OCI-LY3 (cell line): ENCODE measurements around the gene KIAA0319L.

Source experiments
- H2AFZ ChIP-seq: fragments of 200-600, 300-600 bp; shearing (Covaris generic); 2 replicates; pipeline ENCODE4 v1.6.0; 2014; ENCODE audit warnings: antibody characterized with exemption, low read depth, low read length
- H3K27ac ChIP-seq: fragments of 200-600, 300-600 bp; sonication (generic); 2 replicates; pipeline ENCODE4 v1.5.1; 2014; ENCODE audit warnings: mild to moderate bottlenecking, low read length, moderate library complexity, mixed read lengths
- H3K27me3 ChIP-seq: fragments of 200-600, 300-600 bp; sonication (generic); 2 replicates; pipeline ENCODE4 v1.6.1; 2014; ENCODE audit warnings: low read depth, low read length, mixed read lengths
- H3K36me3 ChIP-seq: fragments of 200-600, 300-600 bp; sonication (generic); replicated peaks from 2 replicates; pipeline ENCODE3; 2014; ENCODE audit warnings: low read depth, low read length, mixed read lengths
- H3K4me1 ChIP-seq: fragments of 300-600, 200-600 bp; sonication (generic); 2 replicates; pipeline ENCODE4 v1.6.1; 2014; ENCODE audit warnings: low read length, mixed read lengths
- H3K4me2 ChIP-seq: fragments of 200-600, 300-600 bp; sonication (generic); 2 replicates; pipeline ENCODE4 v1.6.1; 2014; ENCODE audit warnings: low read length, mixed read lengths
- H3K4me3 ChIP-seq: fragments of 300-600, 200-600 bp; sonication (generic); 2 replicates; pipeline ENCODE4 v1.5.1; 2014; ENCODE audit warnings: antibody characterized with exemption, mild to moderate bottlenecking, low read length, moderate library complexity
- H3K79me2 ChIP-seq: fragments of 300-600, 200-600 bp; shearing (Covaris generic); 2 replicates; pipeline ENCODE4 v1.6.1; 2014; ENCODE audit warnings: mild to moderate bottlenecking, low read length, mixed read lengths
- H3K9ac ChIP-seq: fragments of 300-600, 200-600 bp; shearing (Covaris generic); 2 replicates; pipeline ENCODE4 v1.6.0; 2014; ENCODE audit warnings: mild to moderate bottlenecking, low read length, moderate library complexity
- H3K9me3 ChIP-seq: fragments of 200-600, 300-600 bp; shearing (Covaris generic); 2 replicates; pipeline ENCODE4 v1.6.1; 2014; ENCODE audit warnings: low read length, mixed read lengths; ENCODE audit not compliant: insufficient read depth
- H4K20me1 ChIP-seq: fragments of 200-600, 300-600 bp; sonication (generic); 2 replicates; pipeline ENCODE4 v1.6.1; 2016; ENCODE audit warnings: low read length, mixed read lengths; ENCODE audit not compliant: insufficient read depth
- CTCF ChIP-seq: fragments of 200-600, 300-600 bp; sonication (generic); IDR thresholded peaks from 2 replicates; pipeline ENCODE4 v1.5.1; 2014; ENCODE audit warnings: antibody characterized with exemption, low read length, low read depth
- EZH2phosphoT487 ChIP-seq: fragments of 200-600 bp; shearing (Covaris generic); IDR thresholded peaks from 2 replicates; pipeline ENCODE4 v1.6.1; 2018; ENCODE audit warnings: antibody characterized with exemption, mixed run types, low read depth

Gene KIAA0319L

DNA sequence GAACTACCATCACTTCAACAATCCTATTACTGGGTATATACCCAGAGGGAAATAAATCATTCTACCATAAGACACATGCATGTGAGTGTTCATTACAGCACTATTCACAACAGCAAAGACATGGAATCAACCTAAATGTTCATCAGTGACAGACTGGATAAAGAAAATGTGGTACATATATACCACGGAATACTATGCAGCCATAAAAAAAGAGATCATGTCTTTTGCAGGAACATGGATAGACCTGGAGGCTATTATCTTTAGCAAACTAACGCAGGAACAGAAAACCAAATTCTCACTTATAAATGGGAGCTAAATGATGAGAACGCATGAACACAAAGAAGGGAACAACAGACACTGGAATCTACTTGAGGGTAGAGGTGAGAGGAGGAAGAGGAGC lies 39.0 kb downstream of the KIAA0319L start:
- TF ChIP-seq CTCF (no peak), EZH2phosphoT487 (no peak)
- Histone ChIP-seq H3K4me1 (no peaks in the 10 kb centered on the region), H3K9ac (no peak overlapping the region), H4K20me1 (no peaks in the 10 kb centered on the region), H3K27me3 (no peaks in the 10 kb centered on the region), H3K79me2 (no peaks in the 10 kb centered on the region), H3K4me2 (no peak overlapping the region), H3K27ac (no peak overlapping the region), H3K4me3 (no peak overlapping the region), H3K9me3 (no peaks in the 10 kb centered on the region), H2AFZ (no peak overlapping the region), H3K36me3 (no peaks in the 10 kb centered on the region)

DNA sequence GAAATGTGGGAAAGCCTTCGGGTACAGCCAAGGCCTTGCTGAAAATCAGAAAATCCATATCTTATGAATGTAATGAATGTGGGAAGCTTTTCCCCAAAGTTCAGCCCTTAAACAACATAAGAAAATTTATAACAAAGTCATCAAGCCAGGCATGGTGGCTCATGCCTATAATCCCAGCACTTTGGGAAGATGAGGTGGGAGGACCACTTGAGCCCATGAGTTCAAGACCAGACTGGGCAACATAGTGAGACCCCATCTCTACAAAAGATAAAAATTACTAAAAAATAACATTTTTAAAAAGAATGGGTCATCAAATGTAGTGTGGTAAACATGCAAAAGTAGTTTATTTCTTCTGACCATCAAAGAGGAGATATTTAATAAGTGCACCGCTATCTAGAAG lies 45.9 kb downstream of the KIAA0319L start:
- Histone ChIP-seq H3K9ac (no peak overlapping the region), H3K4me1 (peaks cover 23% of the 10 kb centered on the region), H4K20me1 (peaks cover 3% of the 10 kb centered on the region; the same call in 1 of the 2 replicates), H3K4me2 (no peak overlapping the region), H3K9me3 (no peaks in the 10 kb centered on the region), H2AFZ (no peak overlapping the region), H3K27ac (no peak overlapping the region), H3K36me3 (peaks cover 3% of the 10 kb centered on the region), H3K79me2 (0 out of 2 replicates have a peak, but pooled peaks cover 2% of the 10 kb centered on the region), H3K4me3 (no peak overlapping the region), H3K27me3 (no peaks in the 10 kb centered on the region)
- TF ChIP-seq EZH2phosphoT487 (no peak), CTCF (no peak)

- Histone ChIP-seq H3K4me2 (no peak overlapping the region), H3K36me3 (peaks cover 7% of the 10 kb centered on the region), H3K9ac (no peak overlapping the region), H3K4me3 (no peak overlapping the region), H3K9me3 (no peaks in the 10 kb centered on the region), H3K79me2 (0 out of 2 replicates have a peak, but pooled peaks cover 2% of the 10 kb centered on the region), H3K27me3 (no peaks in the 10 kb centered on the region), H4K20me1 (peaks cover 5% of the 10 kb centered on the region; the same call in 1 of the 2 replicates), H3K4me1 (peaks cover 30% of the 10 kb centered on the region), H3K27ac (no peak overlapping the region), H2AFZ (no peak overlapping the region)
- TF ChIP-seq CTCF (no peak), EZH2phosphoT487 (no peak)
Observed at GRCh38 chr1:35509558-35509957, 47.6 kb downstream of the KIAA0319L start.

DNA sequence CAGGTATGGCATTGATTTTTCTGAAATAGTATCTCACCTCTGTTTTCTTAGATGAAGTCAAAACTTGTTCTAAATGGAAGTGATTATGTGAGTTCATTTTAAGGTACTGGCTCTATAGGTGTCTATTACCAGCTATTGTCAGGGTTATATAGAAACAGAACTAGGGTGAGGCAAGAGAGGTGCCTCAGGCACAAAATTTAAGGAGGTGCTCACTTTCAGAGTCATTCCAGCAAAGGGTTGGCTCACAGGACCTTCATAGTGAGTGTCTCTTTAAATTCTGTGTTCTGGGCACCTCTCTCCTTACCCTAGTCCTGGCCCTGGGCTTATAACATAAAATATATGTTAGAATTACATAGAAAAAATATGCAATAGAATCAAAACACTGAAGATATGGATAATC lies 49.3 kb downstream of the KIAA0319L start:
- H3K4me1 ChIP-seq, result peaks cover 30% of the 10 kb centered on the region
- 0 out of 2 replicates have a peak, but pooled peaks cover 2% of the 10 kb centered on the region for H3K79me2 ChIP-seq
- H3K9me3 ChIP-seq, result no peaks in the 10 kb centered on the region
- H3K27ac ChIP-seq, result no peak overlapping the region
- no peak for TF ChIP-seq EZH2phosphoT487
- no peak for TF ChIP-seq CTCF
- H3K9ac ChIP-seq, result no peak overlapping the region
- H3K4me3 ChIP-seq, result no peak overlapping the region
- H3K27me3 ChIP-seq, result no peaks in the 10 kb centered on the region
- peaks cover 5% of the 10 kb centered on the region; the same call in 1 of the 2 replicates for H4K20me1 ChIP-seq
- H3K4me2 ChIP-seq, result peak overlapping the region; percentile 56; the same call in 1 of the 2 replicates
- H3K36me3 ChIP-seq, result peaks cover 7% of the 10 kb centered on the region
- no peak overlapping the region for H2AFZ ChIP-seq
